Dedifferentiated amniotic fluid mesenchymal stem cell (primary cell): ENCODE data around the gene PNLIPRP3.
"Not testable (repeated sequence)": the region's sequence is repeated elsewhere in the genome, so short reads cannot be mapped to it uniquely, and the experiment has no call there.

Source experiments
- DNase-seq: peaks from one replicate; pipeline ENCODE4 v3.0.0-alpha.2; 2016; ENCODE audit errors: extremely low spot score

PNLIPRP3 gene

GRCh38 chr10:116427671-116428070 lies at the start of gene PNLIPRP3:
TSS of gene PNLIPRP3 (plus strand) at chr10:116427847. CDS start at chr10:116428013, 166 bp downstream.
- no peak for DNase-seq

- no peak for DNase-seq
Measured at GRCh38 chr10:116382290-116382689, 45.4 kb upstream of the PNLIPRP3 start.

GRCh38 chr10:116385311-116385710 lies 42.3 kb upstream of the PNLIPRP3 start:
- DNase-seq = no peak

GRCh38 chr10:116385994-116386809 lies 41.4 kb upstream of the PNLIPRP3 start:
- DNase-seq = peak; percentile 52

- not testable (repeated sequence) for DNase-seq
Measured at GRCh38 chr10:116393246-116393831, 34.3 kb upstream of the PNLIPRP3 start.

GRCh38 chr10:116395223-116395985 lies 32.2 kb upstream of the PNLIPRP3 start:
- no peak for DNase-seq

GRCh38 chr10:116398224-116398623 lies 29.4 kb upstream of the PNLIPRP3 start:
- DNase-seq = no peak

- no peak for DNase-seq
Measured at GRCh38 chr10:116402858-116403257, 24.8 kb upstream of the PNLIPRP3 start.

GRCh38 chr10:116403740-116404250 lies 23.9 kb upstream of the PNLIPRP3 start:
- no peak for DNase-seq

GRCh38 chr10:116408719-116409118 lies 18.9 kb upstream of the PNLIPRP3 start:
- no peak for DNase-seq

GRCh38 chr10:116410351-116410750 lies 17.3 kb upstream of the PNLIPRP3 start:
- DNase-seq = no peak

GRCh38 chr10:116417821-116418220 lies 9.8 kb upstream of the PNLIPRP3 start:
- no peak for DNase-seq

- no peak for DNase-seq
Measured at GRCh38 chr10:116418389-116418788, 9.3 kb upstream of the PNLIPRP3 start.

- DNase-seq = no peak
Measured at GRCh38 chr10:116421815-116422214, 5.8 kb upstream of the PNLIPRP3 start.

- DNase-seq = no peak
Measured at GRCh38 chr10:116429288-116429977, 1.8 kb downstream of the PNLIPRP3 start.

- no peak for DNase-seq
Measured at GRCh38 chr10:116430288-116430687, 2.6 kb downstream of the PNLIPRP3 start.

- DNase-seq = no peak
Measured at GRCh38 chr10:116431598-116431997, 4.0 kb downstream of the PNLIPRP3 start.

GRCh38 chr10:116437076-116437692 lies 9.5 kb downstream of the PNLIPRP3 start:
- no peak for DNase-seq

- no peak for DNase-seq
Measured at GRCh38 chr10:116440330-116441030, 12.8 kb downstream of the PNLIPRP3 start.

GRCh38 chr10:116444527-116445142 lies 17.0 kb downstream of the PNLIPRP3 start:
- DNase-seq = no peak
